K562 treated with DMSO at 1 percent for 12 hours (cell line): ENCODE measurements around the gene STOX2. TPM values are rescaled to one million over a fixed set of nuclear protein-coding genes. Genes with fewer than 3 reads are reported as not detected.

Experiments used
- total RNA-seq: library from RNA; unstranded; fragments of 300-600 nt; gene quantifications from 2 replicates; pipeline ENCODE4 v1.2.3, GENCODE V29; 2022; ENCODE audit not compliant: insufficient read depth

Gene STOX2, protein sequence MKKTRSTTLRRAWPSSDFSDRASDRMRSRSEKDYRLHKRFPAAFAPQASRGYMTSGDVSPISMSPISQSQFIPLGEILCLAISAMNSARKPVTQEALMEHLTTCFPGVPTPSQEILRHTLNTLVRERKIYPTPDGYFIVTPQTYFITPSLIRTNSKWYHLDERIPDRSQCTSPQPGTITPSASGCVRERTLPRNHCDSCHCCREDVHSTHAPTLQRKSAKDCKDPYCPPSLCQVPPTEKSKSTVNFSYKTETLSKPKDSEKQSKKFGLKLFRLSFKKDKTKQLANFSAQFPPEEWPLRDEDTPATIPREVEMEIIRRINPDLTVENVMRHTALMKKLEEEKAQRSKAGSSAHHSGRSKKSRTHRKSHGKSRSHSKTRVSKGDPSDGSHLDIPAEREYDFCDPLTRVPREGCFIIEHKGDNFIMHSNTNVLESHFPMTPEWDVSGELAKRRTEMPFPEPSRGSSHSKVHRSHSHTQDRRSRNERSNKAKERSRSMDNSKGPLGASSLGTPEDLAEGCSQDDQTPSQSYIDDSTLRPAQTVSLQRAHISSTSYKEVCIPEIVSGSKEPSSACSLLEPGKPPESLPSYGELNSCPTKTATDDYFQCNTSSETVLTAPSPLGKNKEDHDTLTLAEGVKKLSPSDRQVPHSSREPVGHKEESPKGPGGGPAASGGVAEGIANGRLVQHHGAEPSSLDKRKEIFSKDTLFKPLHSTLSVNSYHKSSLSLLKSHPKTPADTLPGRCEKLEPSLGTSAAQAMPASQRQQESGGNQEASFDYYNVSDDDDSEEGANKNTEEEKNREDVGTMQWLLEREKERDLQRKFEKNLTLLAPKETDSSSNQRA (N-terminal part only)
- total RNA-seq = not detected in 2 replicates

DNA sequence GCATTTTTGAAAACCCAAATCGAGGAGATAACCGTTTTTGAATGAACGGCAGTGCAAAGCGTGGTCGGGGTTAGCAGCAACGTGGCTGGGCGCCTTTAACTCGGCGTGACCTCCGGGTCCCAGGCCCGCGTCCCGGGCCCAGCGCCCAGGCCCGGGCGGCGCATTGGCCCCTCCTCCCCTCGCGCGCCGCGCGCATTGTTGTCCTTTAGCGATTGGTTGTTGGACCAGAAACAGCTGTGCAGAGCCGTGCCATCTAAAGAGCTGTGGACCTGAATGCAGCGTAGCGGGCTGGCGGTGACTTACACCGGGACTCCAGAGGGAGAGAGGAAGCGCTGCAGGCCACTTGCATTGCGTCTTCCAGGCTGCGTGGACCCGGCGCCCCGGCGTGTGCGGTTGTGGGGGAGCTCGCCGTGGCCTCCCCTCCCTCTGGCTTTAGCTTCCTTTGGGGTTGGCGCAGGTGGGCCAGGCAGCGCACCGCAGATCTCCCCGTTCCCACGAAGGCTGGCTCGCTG is at the start of gene STOX2:
Gene STOX2 (plus strand): TSS at position 227 of the 512 bp plus-strand sequence. CDS start 1,484 bp downstream, outside the sequence.

Other genes starting within 250 kb of the STOX2 start
- 5.3 and 14.5 TPM in 2 replicates for gene RWDD4, start 246.1 kb upstream of the STOX2 start, total RNA-seq
- gene TRAPPC11, start 246.0 kb upstream of the STOX2 start, total RNA-seq = 12.5 and 29.6 TPM in 2 replicates